OCI-M2 (cell line): Measurements from ENCODE around the gene SLC11A2.
"Not testable (repeated sequence)": the region's sequence is repeated elsewhere in the genome, so short reads cannot be mapped to it uniquely, and the experiment has no call there.

Experiments used
- DNase-seq: peaks from one replicate; lab custom pipeline; 2025; ENCODE audit not compliant: unreplicated experiment; lab: John Stamatoyannopoulos, UW

SLC11A2 gene

GRCh38 chr12:50991291-50991690 is 34.9 kb downstream of the SLC11A2 start:
- no peak for DNase-seq

- DNase-seq = no peak
These were observed 35.4 kb downstream of the SLC11A2 start for GRCh38 chr12:50990791-50991190.

GRCh38 chr12:50990147-50990727 is 35.9 kb downstream of the SLC11A2 start:
- no peak for DNase-seq

- DNase-seq = no peak
These were observed 37.3 kb downstream of the SLC11A2 start for GRCh38 chr12:50988871-50989270.

GRCh38 chr12:50988051-50988450 is 38.1 kb downstream of the SLC11A2 start:
- DNase-seq = no peak

GRCh38 chr12:50986966-50987737 is 39.0 kb downstream of the SLC11A2 start:
- no peak for DNase-seq

- DNase-seq = no peak
These were observed 40.9 kb downstream of the SLC11A2 start for GRCh38 chr12:50985322-50985721.

- DNase-seq = no peak
These were observed 41.4 kb downstream of the SLC11A2 start for GRCh38 chr12:50984586-50985298.

GRCh38 chr12:50981319-50982239 is 44.6 kb downstream of the SLC11A2 start:
- DNase-seq = no peak

GRCh38 chr12:50980545-50980944 is 45.6 kb downstream of the SLC11A2 start:
- no peak for DNase-seq

- no peak for DNase-seq
These were observed 46.7 kb downstream of the SLC11A2 start for GRCh38 chr12:50979369-50980052.

GRCh38 chr12:50971946-50972345 is 54.2 kb downstream of the SLC11A2 start:
- no peak for DNase-seq

GRCh38 chr12:50964432-50964831 is 61.8 kb downstream of the SLC11A2 start:
- DNase-seq = no peak

- DNase-seq = no peak
These were observed 64.5 kb downstream of the SLC11A2 start for GRCh38 chr12:50961708-50962107.

- no peak for DNase-seq
These were observed 66.1 kb downstream of the SLC11A2 start for GRCh38 chr12:50960130-50960529.

- DNase-seq = no peak
These were observed 70.5 kb downstream of the SLC11A2 start for GRCh38 chr12:50955697-50956096.

- DNase-seq = no peak
These were observed 70.9 kb downstream of the SLC11A2 start for GRCh38 chr12:50955288-50955687.

GRCh38 chr12:50954789-50955188 is 71.4 kb downstream of the SLC11A2 start:
- not testable (repeated sequence) for DNase-seq

- DNase-seq = no peak
These were observed 73.1 kb downstream of the SLC11A2 start for GRCh38 chr12:50953047-50953446.

GRCh38 chr12:50952510-50952909 is 73.7 kb downstream of the SLC11A2 start, which contains the start of gene HIGD1C:
HIGD1C (plus strand) TSS chr12:50952544; CDS start chr12:50953999, 1,455 bp downstream.
- no peak for DNase-seq
